Stimulated activated CD4-positive, alpha-beta T cell treated with anti-CD3 and anti-CD28 coated beads, Interleukin-2, amount 100 ng/mL, for 48 hours (primary cell): ENCODE results near the gene ERH.
"Not testable (repeated sequence)": the region's sequence is repeated elsewhere in the genome, so short reads cannot be mapped to it uniquely, and the experiment has no call there.

Experiments used
- DNase-seq, 2 donors: peaks; one replicate each; pipeline ENCODE4 v3.0.0-alpha.2; 2020

Gene ERH

GRCh38 chr14:69392481-69392880, 5.6 kb downstream of the ERH start:
- no peak for DNase-seq

DNA sequence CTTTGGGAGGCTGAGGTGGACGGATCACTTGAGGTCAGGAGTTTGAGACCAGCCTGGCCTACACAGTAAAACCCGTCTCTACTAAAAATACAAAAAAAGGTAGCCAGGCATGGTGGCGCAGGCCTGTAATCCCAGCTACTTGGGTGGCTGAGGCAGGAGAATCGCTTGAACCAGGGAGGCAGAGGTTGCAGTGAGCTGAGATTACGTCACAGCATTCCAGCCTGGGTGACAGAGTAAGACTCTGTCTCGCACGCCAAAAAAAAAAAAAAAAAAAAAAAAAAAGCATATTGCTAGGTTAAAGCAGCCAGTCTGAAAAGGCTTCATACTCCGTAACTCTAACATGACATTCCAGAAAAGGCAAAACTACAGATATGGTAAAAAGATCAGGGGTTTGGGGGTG, 6.7 kb downstream of the ERH start:
- DNase-seq: not testable (repeated sequence)

GRCh38 chr14:69387311-69387710, 10.8 kb downstream of the ERH start:
- no peak for DNase-seq

GRCh38 chr14:69378274-69378673, 19.8 kb downstream of the ERH start:
- DNase-seq: no peak

DNA sequence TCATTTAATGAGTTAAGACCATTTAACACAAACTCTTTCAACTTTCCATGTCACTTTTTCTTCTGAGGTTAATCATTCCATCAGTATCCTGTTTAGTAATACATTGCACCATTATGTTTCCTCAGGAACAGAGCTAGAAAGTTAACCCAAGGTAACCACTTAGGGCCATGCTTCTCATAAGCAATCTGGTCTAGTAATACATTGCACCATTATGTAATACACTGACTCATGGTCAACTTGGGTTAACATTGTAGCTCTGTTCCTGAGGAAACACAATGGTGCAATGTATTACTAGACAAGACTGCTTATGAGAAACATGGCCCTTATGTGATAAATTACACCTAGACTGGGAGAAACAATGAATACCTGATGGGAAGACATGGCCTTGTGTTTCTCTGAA, 21.7 kb downstream of the ERH start:
- no peak for DNase-seq

DNA sequence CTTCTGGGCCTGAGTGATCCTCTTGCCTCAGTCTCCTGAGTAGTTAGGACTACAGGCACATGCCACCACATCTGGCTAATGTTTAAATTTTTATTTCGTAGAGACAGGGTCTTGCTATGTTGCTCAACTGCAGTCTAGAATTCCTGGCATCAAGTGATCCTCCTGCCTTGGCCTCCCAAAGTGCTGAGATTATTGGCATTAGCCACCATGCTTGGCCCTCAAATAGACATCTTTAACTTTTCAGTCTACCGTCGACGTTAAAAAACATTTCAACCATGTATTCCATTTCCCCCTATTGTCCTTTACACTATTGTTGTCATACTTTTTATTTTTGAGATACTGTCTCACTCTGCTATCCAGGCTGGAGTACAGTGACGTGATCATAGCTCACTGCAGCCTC, 22.4 kb downstream of the ERH start:
- DNase-seq: no peak

DNA sequence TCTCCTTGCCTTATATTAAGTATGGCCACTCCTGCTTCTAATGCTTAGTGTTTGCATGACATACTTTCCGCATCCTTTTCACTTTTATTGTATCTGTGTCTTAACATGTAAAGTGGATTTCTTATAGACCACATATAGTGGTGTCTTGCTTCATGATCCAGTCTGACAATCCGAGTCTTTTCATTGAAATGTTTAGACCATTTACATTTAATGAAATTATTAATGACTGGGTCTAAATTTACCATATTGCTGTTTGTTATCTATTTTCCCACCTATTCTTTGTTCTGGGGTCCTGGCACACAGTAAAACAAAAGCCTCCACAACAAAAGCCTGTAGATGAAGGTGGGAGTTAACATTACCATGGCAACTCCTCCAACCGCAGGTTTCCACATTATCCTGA, 22.9 kb downstream of the ERH start:
- DNase-seq: no peak

DNA sequence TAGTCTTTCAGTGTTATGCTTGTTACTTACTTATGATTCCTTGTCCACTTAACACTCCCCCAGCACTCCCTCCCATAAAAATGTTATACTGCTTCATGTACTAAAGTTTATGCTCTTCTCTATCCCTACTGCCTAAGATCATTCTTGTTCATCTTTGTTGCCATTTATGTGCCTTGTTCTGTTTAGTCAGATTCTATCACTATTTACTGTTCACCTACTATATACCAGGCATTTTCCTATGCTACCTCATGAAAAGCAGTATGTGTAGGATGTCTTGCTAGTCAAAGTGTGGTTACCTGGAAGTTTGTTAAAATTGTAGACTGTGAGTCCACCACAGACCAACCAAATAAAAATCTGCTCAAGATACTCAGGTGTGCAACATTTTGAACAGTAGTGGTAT, 23.9 kb downstream of the ERH start:
- DNase-seq: no peak

- no peak for DNase-seq
Measured at GRCh38 chr14:69373104-69373503, 25.0 kb downstream of the ERH start.

DNA sequence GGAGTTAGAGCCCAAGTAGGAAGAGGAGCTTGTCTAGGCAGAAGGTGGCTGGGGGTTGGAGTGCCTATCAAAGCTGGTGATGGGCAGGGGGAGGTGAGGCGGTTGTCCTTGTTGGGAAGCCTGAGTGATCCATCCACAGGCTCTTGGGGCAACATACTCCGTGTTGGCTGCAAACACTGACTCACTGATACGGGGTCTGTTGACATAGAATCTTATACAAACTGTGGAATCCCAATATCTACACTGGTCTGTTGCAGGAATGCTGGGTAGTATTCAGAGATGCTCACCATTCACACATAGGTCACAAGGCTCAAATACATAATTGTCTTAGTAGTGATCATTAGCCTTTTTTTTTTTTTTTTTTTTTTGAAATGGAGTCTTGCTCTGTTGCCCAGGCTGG, 26.0 kb downstream of the ERH start:
- no peak for DNase-seq

DNA sequence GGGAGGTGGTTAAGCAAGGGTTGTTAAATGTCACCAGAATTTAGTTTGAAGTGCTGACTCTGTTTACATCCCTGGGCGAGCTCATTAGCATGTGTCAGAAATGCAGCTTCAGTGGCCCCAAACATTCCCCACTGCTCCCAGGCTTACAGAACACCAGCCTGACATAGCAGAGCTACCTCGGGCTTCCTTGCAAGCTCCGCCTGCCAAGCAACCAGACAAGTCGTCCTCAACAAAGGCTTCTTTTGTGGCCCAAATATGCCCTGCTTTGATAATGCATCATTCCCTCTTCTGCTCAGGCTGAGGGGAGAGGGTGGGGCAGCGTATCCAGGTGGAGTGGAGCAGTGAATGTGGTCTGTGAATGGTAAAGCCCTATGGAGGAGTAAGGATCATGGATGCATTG, 28.0 kb downstream of the ERH start:
- no peak for DNase-seq

- DNase-seq: no peak
Measured at GRCh38 chr14:69368381-69368780, 29.7 kb downstream of the ERH start.

DNA sequence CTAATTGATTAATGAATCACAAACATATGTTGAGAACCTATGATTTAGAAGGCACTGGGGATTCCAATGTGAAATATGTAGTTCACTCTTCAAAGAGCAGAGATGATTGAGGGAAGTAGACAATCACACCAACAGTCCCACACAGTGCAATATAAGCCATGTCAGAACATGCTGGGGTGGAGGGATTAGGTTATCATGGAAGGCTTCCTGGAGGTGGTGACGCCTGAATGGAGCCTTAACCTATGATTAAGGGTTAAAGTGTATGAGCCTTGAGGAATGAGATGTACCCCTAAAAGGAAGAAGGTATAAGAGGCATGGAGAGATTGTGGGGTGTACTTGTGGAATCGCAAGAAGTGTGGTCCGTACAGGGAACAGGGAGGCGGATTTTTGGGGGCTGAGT, 31.3 kb downstream of the ERH start:
- no peak for DNase-seq

- DNase-seq: no peak
Measured at GRCh38 chr14:69366069-69366468, 32.0 kb downstream of the ERH start.

- DNase-seq: no peak
Measured at GRCh38 chr14:69364378-69364777, 33.7 kb downstream of the ERH start.

DNA sequence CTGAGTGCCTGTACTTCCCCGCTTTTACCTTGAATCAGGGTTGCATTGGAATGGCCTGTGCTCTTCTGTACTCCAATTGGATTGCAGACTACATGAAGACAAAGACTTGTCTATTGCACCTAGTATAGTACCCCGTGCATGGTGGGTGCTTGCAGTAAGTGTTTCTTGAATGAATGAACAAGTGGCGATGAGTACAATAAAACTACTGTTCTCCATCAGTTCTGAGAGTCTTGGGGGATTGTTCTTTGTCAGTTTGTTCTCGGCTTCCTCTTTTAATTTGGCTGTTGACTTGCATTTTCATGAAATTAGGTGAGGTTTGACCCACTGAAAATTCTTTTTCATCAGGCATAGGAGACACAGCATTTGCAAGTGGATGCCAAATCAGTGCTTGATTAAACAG, 34.1 kb downstream of the ERH start:
- DNase-seq: no peak

- no peak for DNase-seq
Measured at GRCh38 chr14:69363055-69363454, 35.0 kb downstream of the ERH start.

- peak in 1 of 2 donors; percentile 18 for DNase-seq
Measured at GRCh38 chr14:69360438-69361108, 37.5 kb downstream of the ERH start.

- no peak for DNase-seq
Measured at GRCh38 chr14:69358966-69359365, 39.1 kb downstream of the ERH start.

DNA sequence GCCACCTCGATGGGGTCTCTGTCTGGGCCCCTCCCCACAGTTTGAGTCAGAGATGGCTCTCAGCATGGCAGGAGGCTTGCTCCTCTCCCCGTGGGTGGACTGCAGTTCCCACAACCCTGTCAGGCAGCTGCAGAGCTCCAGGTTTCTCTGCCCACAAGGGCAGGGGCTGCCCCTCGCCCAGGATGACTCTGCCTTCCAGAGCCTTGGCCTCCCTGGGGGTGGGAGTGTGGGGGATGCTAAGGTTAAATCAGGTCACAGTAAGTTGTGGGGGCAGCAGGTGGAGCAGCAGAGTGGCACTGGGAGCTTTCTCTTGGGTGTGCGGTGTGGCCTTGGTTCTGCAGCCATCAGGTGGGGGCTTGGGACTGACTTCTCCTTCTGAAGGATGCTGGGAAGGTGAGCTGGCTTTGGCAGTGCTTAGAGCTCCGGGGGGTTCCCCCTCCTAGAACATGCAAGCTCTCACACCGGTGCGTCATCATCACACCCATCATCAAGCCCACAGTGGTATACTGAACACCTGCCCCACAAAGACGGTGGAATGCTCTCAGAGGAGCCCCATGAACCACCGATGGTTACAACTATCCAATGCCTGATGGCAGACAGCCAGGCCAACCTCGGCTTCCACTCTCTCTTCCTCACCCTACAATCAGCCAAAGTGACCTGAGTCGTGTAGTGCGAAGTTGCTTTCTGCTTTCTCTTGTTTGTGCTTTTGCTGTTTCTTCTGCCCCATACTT, 39.7 kb downstream of the ERH start:
- peak; percentile 20 to 51 for DNase-seq

- DNase-seq: no peak
Measured at GRCh38 chr14:69357544-69358200, 40.4 kb downstream of the ERH start.

- no peak for DNase-seq
Measured at GRCh38 chr14:69356903-69357543, 41.1 kb downstream of the ERH start.

DNA sequence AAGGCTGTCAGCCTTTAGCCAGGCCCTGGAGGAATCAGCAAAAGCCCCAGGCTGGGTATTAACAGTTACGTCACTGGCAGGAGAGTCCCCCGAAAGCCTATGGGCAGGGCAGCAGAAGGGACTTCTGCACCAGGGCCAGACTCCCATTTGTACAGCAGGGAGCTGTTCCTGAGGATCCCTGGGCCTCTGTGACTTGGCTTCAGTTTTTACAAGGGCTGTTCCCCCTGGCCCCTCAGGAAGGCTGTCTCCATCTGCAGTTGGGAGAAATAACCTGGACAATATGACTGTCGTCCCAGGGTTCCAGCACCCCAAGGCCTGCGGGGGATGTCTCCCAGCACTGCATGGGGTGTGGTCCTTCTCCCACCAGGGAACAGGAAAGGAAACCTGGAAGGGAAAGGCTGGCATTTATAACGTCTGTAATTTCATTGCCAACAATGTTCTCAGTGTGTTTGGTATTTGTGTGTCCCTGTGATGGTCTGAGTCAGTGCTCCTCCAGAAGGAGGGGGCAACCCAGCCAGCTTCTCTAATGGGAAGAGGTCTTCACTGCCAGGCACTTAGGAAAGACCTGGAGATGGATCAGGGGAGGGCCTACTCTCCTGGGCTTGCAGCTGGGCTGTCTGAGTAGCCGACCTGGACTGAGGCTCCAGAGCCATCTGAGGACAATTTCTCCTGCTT, 42.4 kb downstream of the ERH start:
- DNase-seq: no peak
